Osteoblast (primary cell): ENCODE measurements around the gene GAB2. TPM values are rescaled to one million over a fixed set of nuclear protein-coding genes. Genes with fewer than 3 reads are reported as not detected.
"Not testable (repeated sequence)": the region's sequence is repeated elsewhere in the genome, so short reads cannot be mapped to it uniquely, and the experiment has no call there.

Experiments used
- DNase-seq: peaks from one replicate; pipeline ENCODE4 v3.0.0; 2011; ENCODE audit warnings: low spot score, mixed read lengths; ENCODE audit not compliant: insufficient read length; ENCODE audit errors: missing footprints
- H2AFZ ChIP-seq: 2 replicates; pipeline ENCODE4 v1.6.0; 2011; ENCODE audit warnings: mild to moderate bottlenecking, low read length
- H3K27ac ChIP-seq: 2 replicates; pipeline ENCODE4 v1.5.1; 2011; ENCODE audit warnings: mild to moderate bottlenecking, low read depth, low read length, moderate library complexity
- H3K27me3 ChIP-seq: 2 replicates; pipeline ENCODE4 v1.6.0; 2012; ENCODE audit warnings: mild to moderate bottlenecking, control low read depth, inconsistent platforms, low read length, moderate library complexity; ENCODE audit not compliant: insufficient read depth
- H3K36me3 ChIP-seq: 2 replicates; pipeline ENCODE4 v1.5.1; 2011; ENCODE audit warnings: mild to moderate bottlenecking, low read length, control low read depth, moderate library complexity; ENCODE audit not compliant: insufficient read depth
- H3K4me1 ChIP-seq: 2 replicates; pipeline ENCODE4 v1.5.1; 2011; ENCODE audit warnings: mild to moderate bottlenecking, low read length, control low read depth, moderate library complexity; ENCODE audit not compliant: insufficient read depth
- H3K4me2 ChIP-seq: 2 replicates; pipeline ENCODE4 v1.6.0; 2011; ENCODE audit warnings: mild to moderate bottlenecking, low read length; ENCODE audit not compliant: insufficient read depth
- H3K4me3 ChIP-seq: fragments of 200-600 bp; sonication (generic); 3 replicates; pipeline ENCODE4 v1.5.1; 2012; ENCODE audit warnings: mild to moderate bottlenecking, low read length, inconsistent platforms; ENCODE audit not compliant: insufficient read depth
- H3K79me2 ChIP-seq: 2 replicates; pipeline ENCODE4 v1.6.0; 2012; ENCODE audit warnings: mild to moderate bottlenecking, low read length, control low read depth, inconsistent platforms; ENCODE audit not compliant: insufficient read depth
- H3K9me3 ChIP-seq: 2 replicates; pipeline ENCODE4 v1.5.1; 2011; ENCODE audit warnings: low read depth, low read length, control low read depth
- H4K20me1 ChIP-seq: 2 replicates; pipeline ENCODE4 v1.6.0; 2012; ENCODE audit warnings: mild to moderate bottlenecking, low read length, control low read depth; ENCODE audit not compliant: insufficient read depth
- CTCF ChIP-seq: IDR thresholded peaks from 2 replicates; pipeline ENCODE4 v1.5.1; 2011; ENCODE audit warnings: mild to moderate bottlenecking, low read depth, low read length, moderate library complexity; ENCODE audit errors: extremely low read depth
- total RNA-seq: library from RNA; depleted of rRNA; stranded (reverse); fragments of >200 nt; gene quantifications from 2 replicates; pipeline ENCODE4 v1.2.3, GENCODE V29; 2012

GAB2 gene
- total RNA-seq, 1 donor, result 18.5 TPM

DNA sequence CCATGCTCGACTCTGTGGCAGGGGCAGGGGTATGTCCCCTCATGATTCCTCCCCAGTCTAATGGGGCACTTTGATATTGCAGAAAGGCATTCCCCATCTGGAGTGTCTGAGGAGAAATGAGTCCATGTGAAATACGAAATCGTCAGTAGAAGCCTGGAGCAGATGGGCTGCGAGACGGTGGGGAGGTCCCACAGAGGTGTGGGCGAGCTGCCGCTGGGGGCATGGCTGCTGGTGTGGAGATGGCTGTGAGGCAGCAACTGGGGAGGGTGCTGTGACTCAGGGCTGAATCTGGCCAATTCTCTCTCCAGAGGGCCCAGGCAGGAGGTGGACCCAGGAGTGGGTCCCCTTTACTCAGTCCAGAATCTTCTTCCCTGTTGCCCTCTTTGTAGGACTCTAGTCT is 240.4 kb downstream of the GAB2 start:
- no peak for DNase-seq
- Histone ChIP-seq H2AFZ (no peak overlapping the region), H3K79me2 (peaks cover 43% of the 10 kb centered on the region), H3K27ac (no peak overlapping the region), H3K27me3 (no peaks in the 10 kb centered on the region), H3K36me3 (peaks cover 25% of the 10 kb centered on the region), H3K4me3 (no peak overlapping the region), H3K9me3 (no peaks in the 10 kb centered on the region), H4K20me1 (peaks cover 7% of the 10 kb centered on the region), H3K4me1 (peaks cover under 1% of the 10 kb centered on the region), H3K4me2 (no peak overlapping the region)
- no peak for TF ChIP-seq CTCF

GRCh38 chr11:78176605-78177141 is 240.9 kb downstream of the GAB2 start:
- Histone ChIP-seq H3K27me3 (no peaks in the 10 kb centered on the region), H4K20me1 (peaks cover 7% of the 10 kb centered on the region), H3K36me3 (peaks cover 25% of the 10 kb centered on the region), H2AFZ (no peak overlapping the region), H3K9me3 (no peaks in the 10 kb centered on the region), H3K4me3 (no peak overlapping the region), H3K4me1 (peaks cover 6% of the 10 kb centered on the region), H3K27ac (no peak overlapping the region), H3K4me2 (no peak overlapping the region), H3K79me2 (peaks cover 39% of the 10 kb centered on the region)
- DNase-seq, result no peak
- no peak for TF ChIP-seq CTCF

DNA sequence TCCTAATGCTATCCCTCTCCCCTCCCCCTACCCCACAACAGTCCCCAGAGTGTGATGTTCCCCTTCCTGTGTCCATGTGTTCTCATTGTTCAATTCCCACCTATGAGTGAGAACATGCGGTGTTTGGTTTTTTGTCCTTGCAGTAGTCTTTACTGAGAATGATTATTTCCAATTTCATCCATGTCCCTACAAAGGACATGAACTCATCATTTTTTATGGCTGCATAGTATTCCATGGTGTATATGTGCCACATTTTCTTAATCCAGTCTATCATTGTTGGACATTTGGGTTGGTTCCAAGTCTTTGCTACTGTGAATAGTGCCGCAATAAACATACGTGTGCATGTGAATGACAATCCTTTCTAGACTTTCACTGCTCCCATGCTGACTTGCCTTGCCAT is 241.8 kb downstream of the GAB2 start:
- H3K4me2 ChIP-seq, H2AFZ ChIP-seq, H3K9me3 ChIP-seq, DNase-seq, H3K27me3 ChIP-seq, H4K20me1 ChIP-seq, H3K4me3 ChIP-seq, H3K27ac ChIP-seq: not testable (repeated sequence)
- Histone ChIP-seq H3K4me1 (peaks cover 13% of the 10 kb centered on the region), H3K36me3 (peaks cover 25% of the 10 kb centered on the region), H3K79me2 (peaks cover 31% of the 10 kb centered on the region)

DNA sequence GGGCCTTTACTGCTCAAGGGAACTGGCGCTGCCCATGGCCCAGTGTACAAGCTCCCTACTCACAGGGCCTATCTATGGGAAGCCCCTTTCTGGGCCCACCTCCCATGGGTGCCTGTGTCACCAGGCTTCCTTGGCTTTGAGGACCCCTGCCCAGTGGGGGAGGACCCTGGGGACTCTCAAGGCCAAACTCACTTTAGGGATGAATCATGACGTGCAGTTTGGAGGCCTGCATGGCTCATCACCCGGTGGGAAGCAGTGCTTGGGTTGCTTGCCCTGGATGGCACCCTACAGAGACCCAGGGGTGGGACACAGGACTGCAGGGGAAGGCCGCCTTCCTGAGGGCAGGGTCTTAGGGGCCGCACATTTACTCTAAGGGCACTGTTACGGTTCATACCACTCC is 245.7 kb downstream of the GAB2 start:
- Histone ChIP-seq H3K4me2 (no peak overlapping the region), H3K27ac (peak overlapping the region; percentile 100), H4K20me1 (no peaks in the 10 kb centered on the region), H3K4me3 (no peak overlapping the region), H3K4me1 (peaks cover 48% of the 10 kb centered on the region), H3K27me3 (no peaks in the 10 kb centered on the region), H2AFZ (no peak overlapping the region), H3K79me2 (peaks cover 5% of the 10 kb centered on the region), H3K36me3 (peaks cover 20% of the 10 kb centered on the region), H3K9me3 (no peaks in the 10 kb centered on the region)
- DNase-seq, result peak; percentile 62
- TF ChIP-seq CTCF, result no peak
